Gastrocnemius medialis (tissue), 4 donors: ENCODE measurements around the gene CORO2A. TPM values are rescaled to one million over a fixed set of nuclear protein-coding genes. Genes with fewer than 3 reads are reported as not detected.

ENCODE experiments used
- ATAC-seq, 2 donors: fragments of 150-250 bp; one replicate each; pipeline ENCODE4 v1.9.1; 2016
- DNase-seq, 2 donors: peaks; one replicate each; pipeline ENCODE4 v3.0.0-alpha.2; 2019
- H3K27ac ChIP-seq, 4 donors: fragments of 200-600 bp; sonication (generic); 1 replicate in 1 of 4; 2 replicates in 3 of 4; pipeline ENCODE4 v1.5.1; 2016 to 2018; ENCODE audit warnings: mild to moderate bottlenecking in 2 of 4, moderate library complexity in 1 of 4
- H3K27me3 ChIP-seq, 3 donors: fragments of 200-600 bp; sonication (generic) in 2 of 3; 1 replicate in 1 of 3; 2 replicates in 2 of 3; pipeline versions ENCODE4 v1.5.1 to v1.6.0; 2016 to 2019; ENCODE audit warnings: mild to moderate bottlenecking in 1 of 3, moderate library complexity in 1 of 3
- H3K36me3 ChIP-seq, 2 donors: fragments of 200-600 bp; sonication (generic) in 1 of 2; one replicate each; pipeline ENCODE4 v1.5.1; 2017 to 2018
- H3K4me1 ChIP-seq, 2 donors: fragments of 200-600 bp; sonication (generic) in 1 of 2; one replicate each; pipeline ENCODE4 v1.5.1; 2016 to 2017; ENCODE audit warnings: mild to moderate bottlenecking in 2 of 2
- H3K4me3 ChIP-seq, 4 donors: fragments of 200-600 bp; sonication (generic) in 3 of 4; 1 replicate in 1 of 4; 2 replicates in 3 of 4; pipeline ENCODE4 v1.5.1; 2016 to 2019; ENCODE audit warnings: mild to moderate bottlenecking in 2 of 4
- H3K9me3 ChIP-seq, 3 donors: fragments of 200-600 bp; sonication (generic) in 2 of 3; 1 replicate in 1 of 3; 2 replicates in 2 of 3; pipeline ENCODE4 v1.5.1; 2016 to 2019
- POLR2A ChIP-seq, 2 donors: fragments of 450-650 bp; IDR thresholded peaks; one replicate each; pipeline ENCODE4 v1.6.1; 2017; ENCODE audit warnings: antibody characterized with exemption in 2 of 2, mild to moderate bottlenecking in 2 of 2, moderate library complexity in 2 of 2
- in situ Hi-C, 4 donors: fragments of 200-750 bp; cut with MboI; loops; one replicate each; pipeline versions ENCODE4 v1.15.0 to v1.8.0; 2017; ENCODE audit warnings: low sequenced_read_pairs in 4 of 4
- intact Hi-C: fragments of 100-400 bp; cut with DNase I; formaldehyde crosslinking; loops from one replicate; pipeline ENCODE4 v1.15.1; 2023; ENCODE audit warnings: low total_unique reads
- total RNA-seq, 4 donors: library from RNA; depleted of rRNA; stranded (reverse); fragments of >200 nt; gene quantifications; one replicate each; pipeline versions ENCODE4 v1.1.0 to v1.2.3, GENCODE V29; 2016
- TF ChIP-seq, protein P1 (sequence below), 5 experiments: fragments of 450-650 bp in 3 of 5; fragments of 200-600 bp in 2 of 5; sonication (generic) in 2 of 5; IDR thresholded peaks in 4 of 5; conservative IDR thresholded peaks in 1 of 5; 1 replicate in 4 of 5; 2 replicates in 1 of 5; pipeline ENCODE4 v1.5.1; 2016 to 2019; ENCODE audit warnings: antibody characterized with exemption in 5 of 5, mild to moderate bottlenecking in 3 of 5, moderate library complexity in 3 of 5

The CORO2A gene
- total RNA-seq, 4 donors from 2014 or later = 0.05 to 0.42 (median 0.19) TPM

DNA sequence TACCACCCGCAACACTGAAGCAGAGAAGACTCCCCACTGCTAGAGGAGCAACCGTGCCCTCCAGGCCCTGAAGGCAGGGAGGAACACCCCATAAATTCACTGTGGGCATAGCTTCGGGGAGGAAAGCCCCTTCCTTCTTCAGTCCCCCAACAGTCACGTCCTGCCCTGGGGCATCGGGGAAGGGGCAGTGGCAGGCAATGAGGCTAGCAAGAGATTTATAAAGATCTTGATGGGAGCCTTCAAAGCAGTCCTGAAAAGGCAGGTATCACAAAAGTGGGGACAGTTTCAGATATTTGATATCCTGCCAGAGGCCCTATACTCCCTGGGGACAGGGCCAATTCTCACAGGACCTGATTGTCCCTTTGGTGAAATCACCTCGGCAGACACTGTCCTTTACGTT lies 56.5 kb downstream of the CORO2A start:
- no peak overlapping the region for H3K4me3 ChIP-seq
- no peak for DNase-seq
- no peaks in the 10 kb centered on the region for H3K4me1 ChIP-seq
- intact Hi-C loops (no loop called here), in situ Hi-C loops (no loop called here)
- no peaks in the 10 kb centered on the region for H3K27me3 ChIP-seq
- H3K36me3 ChIP-seq = no peaks in the 10 kb centered on the region
- ATAC-seq = no peak
- no peaks in the 10 kb centered on the region for H3K9me3 ChIP-seq
- no peak overlapping the region for H3K27ac ChIP-seq
- TF ChIP-seq POLR2A (IDR thresholded peaks at IDR 0.05) = no peak
- TF ChIP-seq, protein P1, sequence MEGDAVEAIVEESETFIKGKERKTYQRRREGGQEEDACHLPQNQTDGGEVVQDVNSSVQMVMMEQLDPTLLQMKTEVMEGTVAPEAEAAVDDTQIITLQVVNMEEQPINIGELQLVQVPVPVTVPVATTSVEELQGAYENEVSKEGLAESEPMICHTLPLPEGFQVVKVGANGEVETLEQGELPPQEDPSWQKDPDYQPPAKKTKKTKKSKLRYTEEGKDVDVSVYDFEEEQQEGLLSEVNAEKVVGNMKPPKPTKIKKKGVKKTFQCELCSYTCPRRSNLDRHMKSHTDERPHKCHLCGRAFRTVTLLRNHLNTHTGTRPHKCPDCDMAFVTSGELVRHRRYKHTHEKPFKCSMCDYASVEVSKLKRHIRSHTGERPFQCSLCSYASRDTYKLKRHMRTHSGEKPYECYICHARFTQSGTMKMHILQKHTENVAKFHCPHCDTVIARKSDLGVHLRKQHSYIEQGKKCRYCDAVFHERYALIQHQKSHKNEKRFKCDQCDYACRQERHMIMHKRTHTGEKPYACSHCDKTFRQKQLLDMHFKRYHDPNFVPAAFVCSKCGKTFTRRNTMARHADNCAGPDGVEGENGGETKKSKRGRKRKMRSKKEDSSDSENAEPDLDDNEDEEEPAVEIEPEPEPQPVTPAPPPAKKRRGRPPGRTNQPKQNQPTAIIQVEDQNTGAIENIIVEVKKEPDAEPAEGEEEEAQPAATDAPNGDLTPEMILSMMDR (IDR thresholded peaks at IDR 0.05 in 4 of 5, conservative IDR thresholded peaks at IDR 0.05 in 1 of 5) = no peak

GRCh38 chr9:98135558-98135934 lies 56.9 kb downstream of the CORO2A start:
- no peaks in the 10 kb centered on the region for H3K9me3 ChIP-seq
- no peaks in the 10 kb centered on the region for H3K27me3 ChIP-seq
- intact Hi-C loops = no loop called here
- ATAC-seq (no peak), DNase-seq (no peak)
- H3K27ac ChIP-seq = no peak overlapping the region
- H3K4me3 ChIP-seq = no peak overlapping the region
- in situ Hi-C loops = no loop called here
- H3K36me3 ChIP-seq = no peaks in the 10 kb centered on the region
- TF ChIP-seq POLR2A (IDR thresholded peaks at IDR 0.05) = no peak
- H3K4me1 ChIP-seq = no peaks in the 10 kb centered on the region

DNA sequence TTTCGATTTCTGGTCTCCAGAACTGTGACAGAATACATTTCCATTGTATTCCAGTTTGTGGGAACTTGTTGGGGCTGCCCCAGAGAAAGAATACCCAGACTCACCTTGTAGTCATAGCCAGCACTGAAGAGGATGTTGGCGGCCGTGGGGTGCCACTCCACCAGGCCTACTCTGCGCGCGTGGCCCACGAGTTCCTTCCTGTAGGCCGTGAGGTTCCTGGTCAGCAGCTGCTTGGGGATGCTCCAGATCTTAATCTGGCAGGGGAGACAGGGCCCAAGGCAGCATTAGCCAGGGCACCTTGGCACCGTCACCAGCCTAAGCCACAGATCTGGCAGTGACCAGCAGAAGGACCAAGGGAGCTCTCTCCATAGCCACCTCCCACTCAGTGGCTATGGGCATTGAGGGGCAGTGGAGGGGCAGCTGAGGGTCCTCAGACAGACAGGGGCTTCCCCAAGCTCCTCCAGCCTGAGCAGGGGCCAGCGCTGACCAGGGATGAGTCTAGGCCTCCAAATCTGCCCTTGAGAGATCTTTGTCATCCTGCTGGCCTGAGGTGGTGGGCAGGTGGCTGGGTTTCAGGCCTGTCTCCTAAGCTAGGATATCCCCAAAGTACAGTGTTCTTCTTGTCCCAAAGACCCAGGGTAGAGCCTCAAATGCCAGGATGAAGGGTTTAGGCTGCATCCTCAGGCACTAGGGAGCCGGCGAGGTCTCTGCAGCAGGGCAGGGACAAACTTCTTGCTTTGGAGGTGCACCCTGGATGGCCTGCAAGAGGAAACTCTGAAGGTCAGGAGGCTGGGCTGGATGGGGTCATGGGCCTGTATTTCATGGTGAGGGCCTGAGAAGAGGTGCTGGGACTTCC lies 57.5 kb downstream of the CORO2A start:
- Histone ChIP-seq H3K27ac (no peak overlapping the region), H3K36me3 (no peaks in the 10 kb centered on the region), H3K9me3 (no peaks in the 10 kb centered on the region), H3K4me3 (no peak overlapping the region), H3K4me1 (no peaks in the 10 kb centered on the region), H3K27me3 (no peaks in the 10 kb centered on the region)
- TF ChIP-seq, protein P1 (IDR thresholded peaks at IDR 0.05 in 4 of 5, conservative IDR thresholded peaks at IDR 0.05 in 1 of 5) = no peak
- TF ChIP-seq POLR2A (IDR thresholded peaks at IDR 0.05) = no peak
- DNase-seq = no peak
- intact Hi-C loops (no loop called here), in situ Hi-C loops (no loop called here)
- no peak for ATAC-seq

DNA sequence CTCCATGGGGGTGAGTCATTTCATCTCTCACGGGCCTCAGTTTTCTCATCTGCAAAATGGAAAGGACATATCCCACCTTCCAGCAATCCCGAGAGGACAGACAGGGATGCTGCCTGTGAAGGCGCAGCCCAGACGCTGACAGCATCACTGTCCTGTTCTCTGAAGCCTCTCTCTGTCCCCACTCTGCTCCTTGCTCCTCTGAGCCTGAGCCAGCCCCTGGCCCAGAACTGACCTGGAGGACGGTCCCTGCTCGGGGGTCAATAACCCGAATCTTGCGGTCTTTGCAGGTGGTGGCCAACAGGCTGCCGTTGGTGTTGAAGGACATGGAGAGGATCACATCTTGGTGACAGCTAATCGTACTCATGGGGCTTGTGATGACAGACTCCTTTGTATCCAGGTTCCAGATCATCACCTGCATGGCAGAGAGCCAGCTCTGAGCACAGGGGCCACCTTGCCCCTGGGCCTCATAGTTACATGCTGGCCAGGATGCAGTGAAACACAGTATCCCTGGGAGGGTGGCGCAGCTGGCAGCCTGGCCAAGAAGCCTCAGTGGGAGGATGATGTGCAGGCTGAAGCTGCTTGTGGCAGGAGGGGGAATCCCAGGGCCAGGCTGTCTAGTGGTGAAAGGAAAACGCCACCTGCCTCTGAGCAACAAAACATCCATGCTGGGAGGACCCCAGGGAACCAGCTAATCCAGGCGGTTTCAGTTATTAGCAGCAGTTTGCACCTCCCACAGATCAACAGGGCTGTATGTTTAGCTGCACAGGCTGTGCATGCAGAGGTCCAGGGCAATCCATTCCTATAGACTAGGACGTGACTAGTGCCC lies 59.4 kb downstream of the CORO2A start:
- Histone ChIP-seq H3K9me3 (no peaks in the 10 kb centered on the region), H3K36me3 (no peaks in the 10 kb centered on the region), H3K27me3 (no peaks in the 10 kb centered on the region), H3K27ac (no peak overlapping the region), H3K4me3 (no peak overlapping the region), H3K4me1 (no peaks in the 10 kb centered on the region)
- in situ Hi-C loops (no loop called here), intact Hi-C loops (no loop called here)
- ATAC-seq = no peak
- TF ChIP-seq, protein P1 (IDR thresholded peaks at IDR 0.05 in 4 of 5, conservative IDR thresholded peaks at IDR 0.05 in 1 of 5) = no peak
- TF ChIP-seq POLR2A (IDR thresholded peaks at IDR 0.05) = no peak
- DNase-seq = no peak

DNA sequence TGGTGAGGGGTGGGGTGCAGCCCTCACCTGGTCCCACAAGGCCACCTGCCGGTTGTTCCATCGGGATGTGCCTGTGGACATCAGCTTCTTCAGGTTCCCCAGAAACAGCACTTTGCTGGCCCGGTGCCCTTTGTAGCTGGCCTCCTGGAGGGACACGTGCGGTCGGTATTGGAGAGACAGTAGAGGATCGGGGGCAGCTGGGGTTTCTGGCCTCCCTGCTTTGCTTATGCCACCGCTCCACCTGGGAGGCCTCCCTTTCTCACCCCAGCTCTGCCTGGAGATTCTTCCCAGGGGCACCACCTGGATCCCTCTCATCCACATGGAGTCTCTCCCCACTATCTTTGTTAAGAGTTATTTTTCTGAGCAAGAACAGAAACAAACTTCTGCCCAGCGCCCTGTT lies 60.3 kb downstream of the CORO2A start:
- H3K9me3 ChIP-seq = no peaks in the 10 kb centered on the region
- H3K4me1 ChIP-seq = no peaks in the 10 kb centered on the region
- no peaks in the 10 kb centered on the region for H3K27me3 ChIP-seq
- ATAC-seq (no peak), DNase-seq (no peak)
- no peak overlapping the region for H3K4me3 ChIP-seq
- TF ChIP-seq POLR2A (IDR thresholded peaks at IDR 0.05) = no peak
- TF ChIP-seq, protein P1 (IDR thresholded peaks at IDR 0.05 in 4 of 5, conservative IDR thresholded peaks at IDR 0.05 in 1 of 5) = no peak
- in situ Hi-C loops = no loop called here
- H3K27ac ChIP-seq = no peak overlapping the region
- intact Hi-C loops = no loop called here
- H3K36me3 ChIP-seq = no peaks in the 10 kb centered on the region
